ENCODE results near the gene NHERF2. TPM values are rescaled to one million over a fixed set of nuclear protein-coding genes. Genes with fewer than 3 reads are reported as not detected.

The NHERF2 gene
- total and polyA plus RNA-seq, 9 of the 15 experiments (the other 6 are each of a cell fraction or from before 2014, with no cell fraction given): 0.15 to 42.0 (median 12.5) TPM

GRCh38 chr16:1983544-1984346 is 43.0 kb upstream of the NHERF2 start, which contains the start of gene GFER (continued):
- TF ChIP-seq TSHZ1 (CRISPR knock-in tag; IDR thresholded peaks at IDR 0.05) (no peak), HDAC1 (IDR thresholded peaks at IDR 0.05) (peak in 1 of 2 experiments; percentile 82; a peak in 2 of 4 replicates), SMAD1 (IDR thresholded peaks at IDR 0.05; ENCODE audit: low read depth, low read length, partially characterized antibody) (no peak), HIVEP1 (CRISPR knock-in tag; IDR thresholded peaks at IDR 0.05) (no peak), TCF15 (CRISPR knock-in tag; IDR thresholded peaks at IDR 0.05) (no peak), TRIM28 (IDR thresholded peaks at IDR 0.05) (no peak; the same call in 1 of the 2 replicates), NBN (IDR thresholded peaks at IDR 0.05; ENCODE audit: low read depth) (no peak), PYGO2 (tag; IDR thresholded peaks at IDR 0.05) (no peak), MBD2 (IDR thresholded peaks at IDR 0.05; ENCODE audit: borderline replicate concordance, low read depth) (no peak), MED1 (CRISPR knock-in tag; IDR thresholded peaks at IDR 0.05; ENCODE audit: borderline replicate concordance) (no peak), NFXL1 (CRISPR knock-in tag; IDR thresholded peaks at IDR 0.05) (no peak), GATA2 (CRISPR knock-in tag; IDR thresholded peaks at IDR 0.05) (no peak), MEIS2 (IDR thresholded peaks at IDR 0.05; ENCODE audit: partially characterized antibody) (no peak), ZNF780A (CRISPR knock-in tag; IDR thresholded peaks at IDR 0.05) (no peak), ZEB2 (IDR thresholded peaks at IDR 0.05) (no peak), ARID3A (IDR thresholded peaks at IDR 0.05; ENCODE audit: borderline replicate concordance, low read depth, low read length) (peak; percentile 23; the same call in 1 of the 2 replicates), RNF2 (IDR thresholded peaks at IDR 0.05) (no peak), ZNF134 (CRISPR knock-in tag; conservative IDR thresholded peaks at IDR 0.05) (peak; percentile 65), CEBPG (CRISPR knock-in tag; IDR thresholded peaks at IDR 0.05) (peak; percentile 57; the same call in 1 of the 2 replicates), CEBPG (tag; conservative IDR thresholded peaks at IDR 0.05 in 1 of 2, IDR thresholded peaks at IDR 0.05 in 1 of 2) (0 out of 4 replicates have a peak, but pooled peaks of 1 of the 2 experiments have one; percentile 26), STAG1 (CRISPR knock-in tag; IDR thresholded peaks at IDR 0.05; ENCODE audit: borderline replicate concordance) (no peak), TAL1 (IDR thresholded peaks at IDR 0.05) (no peak), ZNF41 (CRISPR knock-in tag; conservative IDR thresholded peaks at IDR 0.05) (no peak; the same call in 1 of the 2 replicates), ZNF766 (CRISPR knock-in tag; conservative IDR thresholded peaks at IDR 0.05) (peak; percentile 94), ZC3H8 (IDR thresholded peaks at IDR 0.05) (no peak), SMARCA4 (IDR thresholded peaks at IDR 0.05) (no peak), WHSC1 (IDR thresholded peaks at IDR 0.05; ENCODE audit: low read length) (no peak)

Measured in K562 (cell line).